HepG2 (cell line): ENCODE data around the gene ABHD4. TPM values are rescaled to one million over a fixed set of nuclear protein-coding genes. Genes with fewer than 3 reads are reported as not detected.

ENCODE experiments used
- BORCS8-MEF2B ChIP-seq: sonication (generic); formaldehyde crosslinking; IDR thresholded peaks from 2 replicates; pipeline ENCODE4 v1.8.0; 2022; ENCODE audit warnings: mild to moderate bottlenecking, missing genetic modification reagents
- CBX1 ChIP-seq: IDR thresholded peaks from one replicate; pipeline ENCODE4 v1.6.1; 2016; ENCODE audit warnings: antibody characterized with exemption, low read depth
- CREB1 ChIP-seq, 2 experiments: fragments of 450-650 bp in 1 of 2; IDR thresholded peaks; 2 replicates each; pipeline ENCODE4 v1.6.1; 2016 to 2017; ENCODE audit warnings: control low read depth in 1 of 2, mild to moderate bottlenecking in 1 of 2, missing compliant biosample characterization in 1 of 2, missing genetic modification characterization in 1 of 2
- ERF ChIP-seq: IDR thresholded peaks from 2 replicates; pipeline ENCODE4 v1.6.1; 2018; ENCODE audit warnings: missing biosample characterization, missing genetic modification reagents
- HNF4G ChIP-seq, 2 experiments: sonication (generic) in 1 of 2; formaldehyde crosslinking in 1 of 2; IDR thresholded peaks; 2 replicates each; pipeline versions ENCODE4 v1.4.0 to v1.6.1; 2011 to 2020; ENCODE audit warnings: borderline replicate concordance in 2 of 2, low read depth in 2 of 2, mild to moderate bottlenecking in 2 of 2, low read length in 1 of 2, missing genetic modification reagents in 1 of 2, moderate library complexity in 1 of 2
- LCORL ChIP-seq, 2 experiments: fragments of 450-650 bp in 1 of 2; sonication (generic) in 1 of 2; formaldehyde crosslinking in 1 of 2; IDR thresholded peaks; 2 replicates each; pipeline versions ENCODE4 v1.5.0 to v1.6.1; 2017 to 2020; ENCODE audit warnings: antibody characterized with exemption in 1 of 2, missing genetic modification reagents in 1 of 2
- NFE2 ChIP-seq: sonication (generic); formaldehyde crosslinking; IDR thresholded peaks from 2 replicates; pipeline ENCODE4 v1.4.0; 2020; ENCODE audit warnings: missing genetic modification reagents
- RNF2 ChIP-seq: fragments of 450-650 bp; conservative IDR thresholded peaks from 2 replicates; pipeline ENCODE4 v1.6.1; 2016; ENCODE audit warnings: low read depth
- U2AF1 ChIP-seq: fragments of 200-400 bp; formaldehyde crosslinking; optimal IDR thresholded peaks from 2 replicates; pipeline ENCODE3; 2017; ENCODE audit warnings: mild to moderate bottlenecking, low read depth, low read length
- polyA plus RNA-seq, 8 experiments: library from polyadenylated mRNA; depleted of rRNA in 3 of 8; stranded (reverse) in 7 of 8; unstranded in 1 of 8; fragments of >200 nt; fragmentation: Illumina TruSeq in 4 of 8; extraction: Trizol in 4 of 8; gene quantifications; 2 replicates each; pipeline versions ENCODE4 v1.2.1 to v1.2.3, GENCODE V29; 2011 to 2016; ENCODE audit warnings: low read depth in 4 of 8, missing spikeins in 1 of 8, mixed read lengths in 1 of 8; ENCODE audit not compliant: insufficient read depth in 1 of 8
- total RNA-seq, 5 experiments: library from RNA; depleted of rRNA; stranded (reverse); fragments of >200 nt; fragmentation: Illumina TruSeq; extraction: Trizol; gene quantifications; 2 replicates each; pipeline ENCODE4 v1.2.3, GENCODE V29; 2016; ENCODE audit warnings: low read depth in 1 of 5
- TF ChIP-seq, protein P1 (sequence below): sonication (generic); formaldehyde crosslinking; conservative IDR thresholded peaks from 2 replicates; pipeline ENCODE4 v1.5.0; 2020; ENCODE audit warnings: missing genetic modification reagents
- TF ChIP-seq, protein P2 (sequence below): sonication (generic); formaldehyde crosslinking; IDR thresholded peaks from 2 replicates; pipeline ENCODE4 v1.4.0; 2020; ENCODE audit warnings: missing genetic modification reagents
- TF ChIP-seq, protein P3 (sequence below): sonication (generic); formaldehyde crosslinking; IDR thresholded peaks from 2 replicates; pipeline ENCODE4 v1.5.1; 2020; ENCODE audit warnings: missing genetic modification reagents, mild to moderate bottlenecking, borderline replicate concordance
- TF ChIP-seq, protein P4 (sequence below): sonication (generic); formaldehyde crosslinking; IDR thresholded peaks from 2 replicates; pipeline ENCODE4 v1.4.0; 2020; ENCODE audit warnings: missing genetic modification reagents
- TF ChIP-seq, protein P5 (sequence below): sonication (generic); formaldehyde crosslinking; IDR thresholded peaks from 2 replicates; pipeline ENCODE4 v1.4.0; 2020; ENCODE audit warnings: missing genetic modification reagents, borderline replicate concordance

Gene ABHD4
- total and polyA plus RNA-seq, 2 of the 13 experiments (the other 11 are each of a cell fraction or from before 2014, with no cell fraction given) = 16.1 to 47.5 TPM

DNA sequence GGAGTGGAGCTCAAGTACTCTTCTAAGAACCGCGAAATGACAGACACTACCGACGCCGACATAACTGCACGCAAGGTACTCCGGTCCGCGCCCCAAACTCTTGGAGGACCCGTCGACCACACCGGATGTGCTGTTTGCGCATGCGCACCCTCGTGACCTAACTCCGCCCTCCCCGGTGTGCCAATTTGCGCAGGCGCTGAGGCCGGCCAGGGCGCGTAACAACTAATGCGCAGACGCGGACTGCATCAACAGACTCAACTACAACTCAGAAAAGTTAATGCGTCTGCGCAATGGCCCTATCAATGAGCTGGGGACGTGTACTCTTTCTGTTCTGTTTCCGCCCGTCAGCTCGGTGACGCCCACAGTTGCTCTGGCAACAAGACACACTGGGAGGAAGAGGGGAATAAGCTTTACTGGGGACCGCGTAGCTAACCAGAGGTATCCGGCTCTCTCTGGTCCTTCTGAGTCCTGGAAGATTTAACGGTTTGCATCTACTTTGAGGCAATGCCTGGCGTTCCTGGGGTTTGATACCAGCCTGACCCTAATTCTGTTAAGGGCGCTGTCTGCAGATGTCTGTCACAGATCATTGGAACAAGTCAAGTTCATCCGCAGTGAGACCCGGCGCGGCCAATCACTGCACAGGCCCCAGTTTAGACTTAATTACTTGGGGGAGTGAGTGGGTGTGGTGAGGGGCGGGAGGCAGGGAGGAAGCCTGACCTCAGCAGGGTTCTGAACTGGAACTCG lies 8.8 kb upstream of the ABHD4 start, which contains the start of gene DAD1 (continued):
- TF ChIP-seq, protein P1, sequence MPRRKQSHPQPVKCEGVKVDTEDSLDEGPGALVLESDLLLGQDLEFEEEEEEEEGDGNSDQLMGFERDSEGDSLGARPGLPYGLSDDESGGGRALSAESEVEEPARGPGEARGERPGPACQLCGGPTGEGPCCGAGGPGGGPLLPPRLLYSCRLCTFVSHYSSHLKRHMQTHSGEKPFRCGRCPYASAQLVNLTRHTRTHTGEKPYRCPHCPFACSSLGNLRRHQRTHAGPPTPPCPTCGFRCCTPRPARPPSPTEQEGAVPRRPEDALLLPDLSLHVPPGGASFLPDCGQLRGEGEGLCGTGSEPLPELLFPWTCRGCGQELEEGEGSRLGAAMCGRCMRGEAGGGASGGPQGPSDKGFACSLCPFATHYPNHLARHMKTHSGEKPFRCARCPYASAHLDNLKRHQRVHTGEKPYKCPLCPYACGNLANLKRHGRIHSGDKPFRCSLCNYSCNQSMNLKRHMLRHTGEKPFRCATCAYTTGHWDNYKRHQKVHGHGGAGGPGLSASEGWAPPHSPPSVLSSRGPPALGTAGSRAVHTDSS (CRISPR knock-in tag) = no peak
- TF ChIP-seq, protein P2, sequence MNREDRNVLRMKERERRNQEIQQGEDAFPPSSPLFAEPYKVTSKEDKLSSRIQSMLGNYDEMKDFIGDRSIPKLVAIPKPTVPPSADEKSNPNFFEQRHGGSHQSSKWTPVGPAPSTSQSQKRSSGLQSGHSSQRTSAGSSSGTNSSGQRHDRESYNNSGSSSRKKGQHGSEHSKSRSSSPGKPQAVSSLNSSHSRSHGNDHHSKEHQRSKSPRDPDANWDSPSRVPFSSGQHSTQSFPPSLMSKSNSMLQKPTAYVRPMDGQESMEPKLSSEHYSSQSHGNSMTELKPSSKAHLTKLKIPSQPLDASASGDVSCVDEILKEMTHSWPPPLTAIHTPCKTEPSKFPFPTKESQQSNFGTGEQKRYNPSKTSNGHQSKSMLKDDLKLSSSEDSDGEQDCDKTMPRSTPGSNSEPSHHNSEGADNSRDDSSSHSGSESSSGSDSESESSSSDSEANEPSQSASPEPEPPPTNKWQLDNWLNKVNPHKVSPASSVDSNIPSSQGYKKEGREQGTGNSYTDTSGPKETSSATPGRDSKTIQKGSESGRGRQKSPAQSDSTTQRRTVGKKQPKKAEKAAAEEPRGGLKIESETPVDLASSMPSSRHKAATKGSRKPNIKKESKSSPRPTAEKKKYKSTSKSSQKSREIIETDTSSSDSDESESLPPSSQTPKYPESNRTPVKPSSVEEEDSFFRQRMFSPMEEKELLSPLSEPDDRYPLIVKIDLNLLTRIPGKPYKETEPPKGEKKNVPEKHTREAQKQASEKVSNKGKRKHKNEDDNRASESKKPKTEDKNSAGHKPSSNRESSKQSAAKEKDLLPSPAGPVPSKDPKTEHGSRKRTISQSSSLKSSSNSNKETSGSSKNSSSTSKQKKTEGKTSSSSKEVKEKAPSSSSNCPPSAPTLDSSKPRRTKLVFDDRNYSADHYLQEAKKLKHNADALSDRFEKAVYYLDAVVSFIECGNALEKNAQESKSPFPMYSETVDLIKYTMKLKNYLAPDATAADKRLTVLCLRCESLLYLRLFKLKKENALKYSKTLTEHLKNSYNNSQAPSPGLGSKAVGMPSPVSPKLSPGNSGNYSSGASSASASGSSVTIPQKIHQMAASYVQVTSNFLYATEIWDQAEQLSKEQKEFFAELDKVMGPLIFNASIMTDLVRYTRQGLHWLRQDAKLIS (CRISPR knock-in tag) = peak; percentile 77; the same call in 1 of the 2 replicates
- TF ChIP-seq LCORL (IDR thresholded peaks at IDR 0.05) (no peak), LCORL (CRISPR knock-in tag; IDR thresholded peaks at IDR 0.05) (peak; percentile 82), BORCS8-MEF2B (CRISPR knock-in tag) (peak; percentile 54; the same call in 1 of the 2 replicates), ERF (CRISPR knock-in tag) (peak; percentile 85), U2AF1 (no peak), RNF2 (no peak; the same call in 1 of the 2 replicates), HNF4G (IDR thresholded peaks at IDR 0.05; ENCODE audit: borderline replicate concordance, low read depth, low read length) (0 out of 2 replicates have a peak, but pooled peaks have one; percentile 33), HNF4G (CRISPR knock-in tag; IDR thresholded peaks at IDR 0.05; ENCODE audit: borderline replicate concordance, low read depth) (0 out of 2 replicates have a peak, but pooled peaks have one; percentile 84), NFE2 (no peak), CBX1 (no peak), CREB1 (IDR thresholded peaks at IDR 0.05) (peak; percentile 89), CREB1 (CRISPR knock-in tag; IDR thresholded peaks at IDR 0.05) (no peak; the same call in 1 of the 2 replicates)
- TF ChIP-seq, protein P3, sequence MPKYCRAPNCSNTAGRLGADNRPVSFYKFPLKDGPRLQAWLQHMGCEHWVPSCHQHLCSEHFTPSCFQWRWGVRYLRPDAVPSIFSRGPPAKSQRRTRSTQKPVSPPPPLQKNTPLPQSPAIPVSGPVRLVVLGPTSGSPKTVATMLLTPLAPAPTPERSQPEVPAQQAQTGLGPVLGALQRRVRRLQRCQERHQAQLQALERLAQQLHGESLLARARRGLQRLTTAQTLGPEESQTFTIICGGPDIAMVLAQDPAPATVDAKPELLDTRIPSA = no peak
- TF ChIP-seq, protein P4, sequence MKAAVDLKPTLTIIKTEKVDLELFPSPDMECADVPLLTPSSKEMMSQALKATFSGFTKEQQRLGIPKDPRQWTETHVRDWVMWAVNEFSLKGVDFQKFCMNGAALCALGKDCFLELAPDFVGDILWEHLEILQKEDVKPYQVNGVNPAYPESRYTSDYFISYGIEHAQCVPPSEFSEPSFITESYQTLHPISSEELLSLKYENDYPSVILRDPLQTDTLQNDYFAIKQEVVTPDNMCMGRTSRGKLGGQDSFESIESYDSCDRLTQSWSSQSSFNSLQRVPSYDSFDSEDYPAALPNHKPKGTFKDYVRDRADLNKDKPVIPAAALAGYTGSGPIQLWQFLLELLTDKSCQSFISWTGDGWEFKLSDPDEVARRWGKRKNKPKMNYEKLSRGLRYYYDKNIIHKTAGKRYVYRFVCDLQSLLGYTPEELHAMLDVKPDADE (CRISPR knock-in tag) = no peak; the same call in 1 of the 2 replicates
- TF ChIP-seq, protein P5, sequence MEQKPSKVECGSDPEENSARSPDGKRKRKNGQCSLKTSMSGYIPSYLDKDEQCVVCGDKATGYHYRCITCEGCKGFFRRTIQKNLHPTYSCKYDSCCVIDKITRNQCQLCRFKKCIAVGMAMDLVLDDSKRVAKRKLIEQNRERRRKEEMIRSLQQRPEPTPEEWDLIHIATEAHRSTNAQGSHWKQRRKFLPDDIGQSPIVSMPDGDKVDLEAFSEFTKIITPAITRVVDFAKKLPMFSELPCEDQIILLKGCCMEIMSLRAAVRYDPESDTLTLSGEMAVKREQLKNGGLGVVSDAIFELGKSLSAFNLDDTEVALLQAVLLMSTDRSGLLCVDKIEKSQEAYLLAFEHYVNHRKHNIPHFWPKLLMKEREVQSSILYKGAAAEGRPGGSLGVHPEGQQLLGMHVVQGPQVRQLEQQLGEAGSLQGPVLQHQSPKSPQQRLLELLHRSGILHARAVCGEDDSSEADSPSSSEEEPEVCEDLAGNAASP (CRISPR knock-in tag) = peak; percentile 44; the same call in 1 of the 2 replicates
